ENCODE results near the gene INO80C.

INO80C gene

GRCh38 chr18:35485852-35486251 lies 11.9 kb downstream of the INO80C start:
- DNase-seq, result no peak

GRCh38 chr18:35484034-35484433 lies 13.7 kb downstream of the INO80C start:
- DNase-seq, result no peak

- no peak for DNase-seq
These were observed 15.8 kb downstream of the INO80C start for GRCh38 chr18:35481960-35482366.

GRCh38 chr18:35479911-35480586 lies 17.7 kb downstream of the INO80C start:
- DNase-seq, result no peak

- DNase-seq, result no peak
These were observed 19.0 kb downstream of the INO80C start for GRCh38 chr18:35478520-35479435.

- DNase-seq, result no peak
These were observed 19.8 kb downstream of the INO80C start for GRCh38 chr18:35477974-35478373.

GRCh38 chr18:35477497-35477896 lies 20.3 kb downstream of the INO80C start:
- no peak for DNase-seq

GRCh38 chr18:35474884-35475283 lies 22.9 kb downstream of the INO80C start:
- no peak for DNase-seq

GRCh38 chr18:35473562-35473961 lies 24.2 kb downstream of the INO80C start:
- DNase-seq, result no peak

GRCh38 chr18:35470435-35470834 lies 27.3 kb downstream of the INO80C start:
- no peak for DNase-seq

GRCh38 chr18:35469725-35470124 lies 28.0 kb downstream of the INO80C start:
- no peak for DNase-seq

- no peak for DNase-seq
These were observed 29.0 kb downstream of the INO80C start for GRCh38 chr18:35468711-35469110.

GRCh38 chr18:35467624-35468016 lies 30.1 kb downstream of the INO80C start:
- no peak for DNase-seq

- no peak for DNase-seq
These were observed 30.7 kb downstream of the INO80C start for GRCh38 chr18:35466815-35467623.

GRCh38 chr18:35466334-35466733 lies 31.4 kb downstream of the INO80C start:
- DNase-seq, result no peak

- DNase-seq, result no peak
These were observed 32.4 kb downstream of the INO80C start for GRCh38 chr18:35465329-35465728.

GRCh38 chr18:35464831-35465279 lies 32.9 kb downstream of the INO80C start:
- no peak for DNase-seq

GRCh38 chr18:35463827-35464226 lies 33.9 kb downstream of the INO80C start:
- DNase-seq, result no peak

- no peak for DNase-seq
These were observed 34.7 kb downstream of the INO80C start for GRCh38 chr18:35463050-35463449.

GRCh38 chr18:35460736-35461161 lies 37.0 kb downstream of the INO80C start:
- DNase-seq, result no peak

GRCh38 chr18:35459997-35460396 lies 37.8 kb downstream of the INO80C start:
- no peak for DNase-seq

- no peak for DNase-seq
These were observed 38.9 kb downstream of the INO80C start for GRCh38 chr18:35458677-35459441.

All from NCI-H526 treated with DMSO at 0.1 percent for 48 hours (cell line).